ENCODE results near the gene ITPRIP. TPM values are rescaled to one million over a fixed set of nuclear protein-coding genes. Genes with fewer than 3 reads are reported as not detected.

Gene ITPRIP
- total RNA-seq, 1 experiment from 2014 or later, result 12.0 TPM

GRCh38 chr10:104333728-104334373 is 4.4 kb downstream of the ITPRIP start:
- peaks cover 67 to 84% of the 10 kb centered on the region in 2 experiments for H3K4me1 ChIP-seq (ENCODE audit: control insufficient read depth in 1 of 2, insufficient read depth in 2 of 2, low read length in 2 of 2)
- RAD21 ChIA-PET (ENCODE audit: low non-redundant PET in 1 of 2, low total read pairs in 2 of 2, uncharacterized antibody in 2 of 2, unreplicated experiment in 2 of 2), result no interaction called here

More at GRCh38 chr10:104333728-104334373, 4.4 kb downstream of the ITPRIP start:
- H3K9me2 ChIP-seq (ENCODE audit: insufficient read depth), result no peaks in the 10 kb centered on the region
- H3K79me2 ChIP-seq (ENCODE audit: insufficient read depth, low read length), result peaks cover 84% of the 10 kb centered on the region
- no peak overlapping the region for H3K9ac ChIP-seq (ENCODE audit: low read length)
- intact Hi-C loops (cut with micrococcal nuclease), result loop anchor here (10.0 kb wide), 1 partner anchor 439 kb away; no protein-coding TSS in a partner anchor
- no peak overlapping the region for H2AFZ ChIP-seq (ENCODE audit: low read depth, low read length, poor library complexity, severe bottlenecking)
- H3K27me3 ChIP-seq (ENCODE audit: insufficient read depth, low read length), result no peaks in the 10 kb centered on the region
- no peaks in the 10 kb centered on the region for H3K9me3 ChIP-seq (ENCODE audit: control insufficient read depth in 1 of 2, insufficient read depth in 1 of 2, low read depth in 1 of 2, low read length in 2 of 2)
- BruUV-seq (replicated peaks), result no TSS peak
- H4K20me1 ChIP-seq (ENCODE audit: insufficient read depth), result no peaks in the 10 kb centered on the region
- H3K4me2 ChIP-seq (ENCODE audit: low read length), result no peak overlapping the region
- ATAC-seq (no peak), DNase-seq (ENCODE audit: low read depth, low spot score) (no peak)
- TF ChIP-seq REST (IDR thresholded peaks at IDR 0.05; ENCODE audit: low read depth) (no peak), MAX (IDR thresholded peaks at IDR 0.05) (no peak), POLR2A (IDR thresholded peaks at IDR 0.05; ENCODE audit: borderline replicate concordance, extremely low read depth, insufficient read depth, insufficient read length) (no peak), YY1 (IDR thresholded peaks at IDR 0.05; ENCODE audit: extremely low read depth, insufficient replicate concordance, low read depth, low read length) (no peak), CBX3 (IDR thresholded peaks at IDR 0.05; ENCODE audit: low read depth) (no peak), TCF7L2 (IDR thresholded peaks at IDR 0.05; ENCODE audit: borderline replicate concordance, extremely low read depth, insufficient read depth, insufficient read length) (no peak), EZH2 (IDR thresholded peaks at IDR 0.05) (no peak), SRF (IDR thresholded peaks at IDR 0.05; ENCODE audit: low read depth) (no peak), SP1 (IDR thresholded peaks at IDR 0.05; ENCODE audit: low read depth) (no peak), ZBTB33 (IDR thresholded peaks at IDR 0.05; ENCODE audit: extremely low read depth, insufficient replicate concordance, low read length) (no peak), ZFX (IDR thresholded peaks at IDR 0.05) (no peak), CTCF (IDR thresholded peaks at IDR 0.05 in 2 of 3, conservative IDR thresholded peaks at IDR 0.05 in 1 of 3; ENCODE audit: borderline replicate concordance in 1 of 3, insufficient read depth in 1 of 3, low read depth in 2 of 3, low read length in 2 of 3) (no peak), ELF1 (IDR thresholded peaks at IDR 0.05; ENCODE audit: borderline replicate concordance, low read depth) (no peak)
- no peak overlapping the region for H3K27ac ChIP-seq (ENCODE audit: low read depth, low read length)
- H3K36me3 ChIP-seq (ENCODE audit: control insufficient read depth in 1 of 2, insufficient read depth in 2 of 2, low read length in 2 of 2), result no peaks in the 10 kb centered on the region
- POLR2A ChIA-PET, result no interaction called here
- no peak overlapping the region for H3K4me3 ChIP-seq (replicated peaks in 1 of 2; ENCODE audit: low read depth in 1 of 2, low read length in 2 of 2)
- CTCF ChIA-PET, result interaction anchor here (0.5 kb wide), 1 partner anchor 9 kb away, joined by 5 read pairs; no protein-coding TSS in a partner anchor

Measured in HCT116 (cell line).